HepG2 (cell line): ENCODE data around the gene CA9. TPM values are rescaled to one million over a fixed set of nuclear protein-coding genes. Genes with fewer than 3 reads are reported as not detected.
A peak's percentile ranks its signal among the peaks of the same experiment; 100 is the strongest.

Experiments
- ELF4 ChIP-seq: sonication (generic); formaldehyde crosslinking; IDR thresholded peaks from 2 replicates; pipeline ENCODE4 v1.5.0; 2020; ENCODE audit warnings: missing genetic modification reagents, mild to moderate bottlenecking, moderate library complexity, borderline replicate concordance
- ESRRA ChIP-seq: sonication (generic); formaldehyde crosslinking; IDR thresholded peaks from 2 replicates; pipeline ENCODE4 v1.5.1; 2020; ENCODE audit warnings: mild to moderate bottlenecking, low read depth, missing genetic modification reagents
- KDM6A ChIP-seq: IDR thresholded peaks from 2 replicates; pipeline ENCODE4 v1.6.1; 2016; ENCODE audit warnings: low read depth
- NBN ChIP-seq: fragments of 450-650 bp; conservative IDR thresholded peaks from 2 replicates; pipeline ENCODE4 v1.6.1; 2017
- RBM39 ChIP-seq: fragments of 200-400 bp; formaldehyde crosslinking; IDR thresholded peaks from one replicate; pipeline ENCODE4 v1.6.1; 2018; ENCODE audit warnings: antibody characterized with exemption, mild to moderate bottlenecking, low read depth, low read length; ENCODE audit not compliant: poor library complexity, severe bottlenecking
- REL ChIP-seq: sonication (generic); formaldehyde crosslinking; conservative IDR thresholded peaks from 2 replicates; pipeline ENCODE4 v1.8.0; 2022; ENCODE audit warnings: mild to moderate bottlenecking, missing genetic modification reagents, moderate library complexity
- SALL1 ChIP-seq: sonication (generic); formaldehyde crosslinking; IDR thresholded peaks from 2 replicates; pipeline ENCODE4 v1.8.0; 2022; ENCODE audit warnings: mild to moderate bottlenecking, missing genetic modification reagents
- XRCC5 ChIP-seq: fragments of 200-400 bp; formaldehyde crosslinking; optimal IDR thresholded peaks from 2 replicates; pipeline ENCODE3; 2017; ENCODE audit warnings: mild to moderate bottlenecking, low read length
- ZKSCAN8 ChIP-seq: IDR thresholded peaks from 2 replicates; pipeline ENCODE4 v1.6.1; 2016; ENCODE audit warnings: borderline replicate concordance, missing genetic modification reagents, missing compliant biosample characterization
- ZNF546 ChIP-seq: sonication (generic); formaldehyde crosslinking; conservative IDR thresholded peaks from 2 replicates; pipeline ENCODE4 v1.8.1; 2023; ENCODE audit warnings: mild to moderate bottlenecking, missing genetic modification reagents
- ZNF775 ChIP-seq: sonication (generic); formaldehyde crosslinking; IDR thresholded peaks from 2 replicates; pipeline ENCODE4 v1.4.0; 2020; ENCODE audit warnings: missing genetic modification reagents, mild to moderate bottlenecking, moderate library complexity, borderline replicate concordance
- polyA plus RNA-seq, 8 experiments: library from polyadenylated mRNA; depleted of rRNA in 3 of 8; stranded (reverse) in 7 of 8; unstranded in 1 of 8; fragments of >200 nt; fragmentation: Illumina TruSeq in 4 of 8; extraction: Trizol in 4 of 8; gene quantifications; 2 replicates each; pipeline versions ENCODE4 v1.2.1 to v1.2.3, GENCODE V29; 2011 to 2016; ENCODE audit warnings: low read depth in 4 of 8, missing spikeins in 1 of 8, mixed read lengths in 1 of 8; ENCODE audit not compliant: insufficient read depth in 1 of 8
- total RNA-seq, 5 experiments: library from RNA; depleted of rRNA; stranded (reverse); fragments of >200 nt; fragmentation: Illumina TruSeq; extraction: Trizol; gene quantifications; 2 replicates each; pipeline ENCODE4 v1.2.3, GENCODE V29; 2016; ENCODE audit warnings: low read depth in 1 of 5
- TF ChIP-seq, protein P1 (sequence below), 2 experiments: sonication (generic) in 1 of 2; formaldehyde crosslinking in 1 of 2; IDR thresholded peaks; 2 replicates each; pipeline versions ENCODE4 v1.4.0 to v1.6.1; 2018 to 2020; ENCODE audit warnings: missing genetic modification reagents in 2 of 2, borderline replicate concordance in 1 of 2, low read depth in 1 of 2, mild to moderate bottlenecking in 1 of 2, missing biosample characterization in 1 of 2
- TF ChIP-seq, protein P2 (sequence below): sonication (generic); formaldehyde crosslinking; IDR thresholded peaks from 2 replicates; pipeline ENCODE4 v1.5.0; 2020; ENCODE audit warnings: mild to moderate bottlenecking, missing genetic modification reagents, borderline replicate concordance
- TF ChIP-seq, protein P3 (sequence below): sonication (generic); formaldehyde crosslinking; IDR thresholded peaks from 2 replicates; pipeline ENCODE4 v1.5.1; 2020; ENCODE audit warnings: mild to moderate bottlenecking, missing genetic modification reagents
- TF ChIP-seq, protein P4 (sequence below): sonication (generic); formaldehyde crosslinking; IDR thresholded peaks from 2 replicates; pipeline ENCODE4 v1.4.0; 2020; ENCODE audit warnings: missing genetic modification reagents

Gene CA9
- total and polyA plus RNA-seq, 2 of the 13 experiments (the other 11 are each of a cell fraction or from before 2014, with no cell fraction given): 0.13 to 152 TPM

DNA sequence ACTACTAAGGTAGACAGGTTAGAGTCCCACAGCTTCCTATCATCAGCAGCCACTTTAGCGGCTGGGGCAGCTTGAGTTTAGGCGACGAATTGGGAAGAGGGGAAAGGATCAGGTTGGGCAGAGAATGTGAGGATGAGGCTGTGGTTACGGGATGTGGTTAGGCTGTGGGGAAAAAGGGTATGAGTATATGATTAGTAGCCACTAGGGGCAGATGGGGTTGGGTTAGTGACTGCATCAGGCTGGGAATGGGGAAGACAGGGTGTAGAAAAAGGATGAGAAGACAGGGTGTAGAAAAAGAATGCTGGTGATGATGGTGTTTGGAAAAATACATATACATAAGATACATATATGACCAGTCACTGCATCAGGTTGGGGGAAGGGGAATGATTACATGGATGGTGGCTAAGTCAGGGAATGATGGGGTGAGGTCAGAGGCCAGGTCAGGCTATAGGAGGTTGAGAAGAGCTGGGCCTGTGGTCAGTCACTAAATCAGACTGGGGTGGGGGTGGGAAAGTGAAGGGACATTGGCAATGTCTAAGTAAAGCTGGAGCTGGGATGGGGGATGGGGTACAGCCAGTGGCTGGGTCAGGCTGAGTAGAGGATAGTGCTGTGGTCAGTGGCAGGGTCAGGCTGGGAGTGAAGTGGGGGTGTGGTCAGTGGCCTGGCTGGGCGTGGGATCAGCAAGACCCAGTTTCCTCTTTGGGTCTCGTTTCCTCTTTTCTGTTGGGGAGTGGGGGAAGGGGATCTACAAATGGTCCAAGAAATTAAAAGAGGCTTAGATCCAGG lies 56.2 kb downstream of the CA9 start (continued):
- TF ChIP-seq, protein P1, sequence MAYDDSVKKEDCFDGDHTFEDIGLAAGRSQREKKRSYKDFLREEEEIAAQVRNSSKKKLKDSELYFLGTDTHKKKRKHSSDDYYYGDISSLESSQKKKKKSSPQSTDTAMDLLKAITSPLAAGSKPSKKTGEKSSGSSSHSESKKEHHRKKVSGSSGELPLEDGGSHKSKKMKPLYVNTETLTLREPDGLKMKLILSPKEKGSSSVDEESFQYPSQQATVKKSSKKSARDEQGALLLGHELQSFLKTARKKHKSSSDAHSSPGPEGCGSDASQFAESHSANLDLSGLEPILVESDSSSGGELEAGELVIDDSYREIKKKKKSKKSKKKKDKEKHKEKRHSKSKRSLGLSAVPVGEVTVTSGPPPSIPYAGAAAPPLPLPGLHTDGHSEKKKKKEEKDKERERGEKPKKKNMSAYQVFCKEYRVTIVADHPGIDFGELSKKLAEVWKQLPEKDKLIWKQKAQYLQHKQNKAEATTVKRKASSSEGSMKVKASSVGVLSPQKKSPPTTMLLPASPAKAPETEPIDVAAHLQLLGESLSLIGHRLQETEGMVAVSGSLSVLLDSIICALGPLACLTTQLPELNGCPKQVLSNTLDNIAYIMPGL (CRISPR knock-in tag; IDR thresholded peaks at IDR 0.05; ENCODE audit: borderline replicate concordance in 1 of 2, low read depth in 1 of 2): peak in 1 of 2 experiments; percentile 35; a peak in 1 of 4 replicates
- no peak for TF ChIP-seq SALL1 (CRISPR knock-in tag)
- TF ChIP-seq ZKSCAN8: no peak
- TF ChIP-seq ZNF546: no peak
- no peak for TF ChIP-seq RBM39
- no peak for TF ChIP-seq NBN
- TF ChIP-seq KDM6A: no peak
- TF ChIP-seq ELF4 (CRISPR knock-in tag): no peak
- TF ChIP-seq XRCC5: peak; percentile 41
- TF ChIP-seq, protein P2, sequence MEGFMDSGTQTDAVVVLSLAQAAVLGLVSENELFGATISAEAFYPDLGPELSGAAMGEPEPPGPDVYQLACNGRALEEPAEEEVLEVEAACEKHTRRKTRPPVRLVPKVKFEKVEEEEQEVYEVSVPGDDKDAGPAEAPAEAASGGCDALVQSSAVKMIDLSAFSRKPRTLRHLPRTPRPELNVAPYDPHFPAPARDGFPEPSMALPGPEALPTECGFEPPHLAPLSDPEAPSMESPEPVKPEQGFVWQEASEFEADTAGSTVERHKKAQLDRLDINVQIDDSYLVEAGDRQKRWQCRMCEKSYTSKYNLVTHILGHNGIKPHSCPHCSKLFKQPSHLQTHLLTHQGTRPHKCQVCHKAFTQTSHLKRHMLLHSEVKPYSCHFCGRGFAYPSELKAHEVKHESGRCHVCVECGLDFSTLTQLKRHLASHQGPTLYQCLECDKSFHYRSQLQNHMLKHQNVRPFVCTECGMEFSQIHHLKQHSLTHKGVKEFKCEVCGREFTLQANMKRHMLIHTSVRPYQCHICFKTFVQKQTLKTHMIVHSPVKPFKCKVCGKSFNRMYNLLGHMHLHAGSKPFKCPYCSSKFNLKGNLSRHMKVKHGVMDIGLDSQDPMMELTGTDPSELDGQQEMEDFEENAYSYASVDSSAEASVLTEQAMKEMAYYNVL (CRISPR knock-in tag): no peak
- no peak for TF ChIP-seq REL (CRISPR knock-in tag)
- TF ChIP-seq, protein P3, sequence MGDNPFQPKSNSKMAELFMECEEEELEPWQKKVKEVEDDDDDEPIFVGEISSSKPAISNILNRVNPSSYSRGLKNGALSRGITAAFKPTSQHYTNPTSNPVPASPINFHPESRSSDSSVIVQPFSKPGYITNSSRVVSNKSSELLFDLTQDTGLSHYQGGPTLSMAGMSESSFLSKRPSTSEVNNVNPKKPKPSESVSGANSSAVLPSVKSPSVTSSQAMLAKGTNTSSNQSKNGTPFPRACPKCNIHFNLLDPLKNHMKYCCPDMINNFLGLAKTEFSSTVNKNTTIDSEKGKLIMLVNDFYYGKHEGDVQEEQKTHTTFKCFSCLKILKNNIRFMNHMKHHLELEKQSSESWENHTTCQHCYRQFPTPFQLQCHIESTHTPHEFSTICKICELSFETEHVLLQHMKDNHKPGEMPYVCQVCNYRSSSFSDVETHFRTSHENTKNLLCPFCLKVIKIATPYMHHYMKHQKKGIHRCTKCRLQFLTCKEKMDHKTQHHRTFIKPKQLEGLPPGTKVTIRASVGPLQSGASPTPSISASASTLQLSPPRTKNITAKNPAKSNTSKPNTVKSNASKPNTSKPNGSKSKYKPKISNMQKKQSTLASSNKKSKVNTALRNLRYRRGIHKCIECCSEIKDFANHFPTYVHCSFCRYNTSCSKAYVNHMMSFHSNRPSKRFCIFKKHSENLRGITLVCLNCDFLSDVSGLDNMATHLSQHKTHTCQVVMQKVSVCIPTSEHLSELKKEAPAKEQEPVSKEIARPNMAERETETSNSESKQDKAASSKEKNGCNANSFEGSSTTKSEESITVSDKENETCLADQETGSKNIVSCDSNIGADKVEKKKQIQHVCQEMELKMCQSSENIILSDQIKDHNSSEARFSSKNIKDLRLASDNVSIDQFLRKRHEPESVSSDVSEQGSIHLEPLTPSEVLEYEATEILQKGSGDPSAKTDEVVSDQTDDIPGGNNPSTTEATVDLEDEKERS: no peak
- TF ChIP-seq, protein P4, sequence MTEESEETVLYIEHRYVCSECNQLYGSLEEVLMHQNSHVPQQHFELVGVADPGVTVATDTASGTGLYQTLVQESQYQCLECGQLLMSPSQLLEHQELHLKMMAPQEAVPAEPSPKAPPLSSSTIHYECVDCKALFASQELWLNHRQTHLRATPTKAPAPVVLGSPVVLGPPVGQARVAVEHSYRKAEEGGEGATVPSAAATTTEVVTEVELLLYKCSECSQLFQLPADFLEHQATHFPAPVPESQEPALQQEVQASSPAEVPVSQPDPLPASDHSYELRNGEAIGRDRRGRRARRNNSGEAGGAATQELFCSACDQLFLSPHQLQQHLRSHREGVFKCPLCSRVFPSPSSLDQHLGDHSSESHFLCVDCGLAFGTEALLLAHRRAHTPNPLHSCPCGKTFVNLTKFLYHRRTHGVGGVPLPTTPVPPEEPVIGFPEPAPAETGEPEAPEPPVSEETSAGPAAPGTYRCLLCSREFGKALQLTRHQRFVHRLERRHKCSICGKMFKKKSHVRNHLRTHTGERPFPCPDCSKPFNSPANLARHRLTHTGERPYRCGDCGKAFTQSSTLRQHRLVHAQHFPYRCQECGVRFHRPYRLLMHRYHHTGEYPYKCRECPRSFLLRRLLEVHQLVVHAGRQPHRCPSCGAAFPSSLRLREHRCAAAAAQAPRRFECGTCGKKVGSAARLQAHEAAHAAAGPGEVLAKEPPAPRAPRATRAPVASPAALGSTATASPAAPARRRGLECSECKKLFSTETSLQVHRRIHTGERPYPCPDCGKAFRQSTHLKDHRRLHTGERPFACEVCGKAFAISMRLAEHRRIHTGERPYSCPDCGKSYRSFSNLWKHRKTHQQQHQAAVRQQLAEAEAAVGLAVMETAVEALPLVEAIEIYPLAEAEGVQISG (CRISPR knock-in tag): 0 out of 2 replicates have a peak, but pooled peaks have one; percentile 8
- no peak for TF ChIP-seq ESRRA (CRISPR knock-in tag)
- TF ChIP-seq ZNF775 (CRISPR knock-in tag): no peak
